ENCODE data around the gene ACAD11.

Gene ACAD11

GRCh38 chr3:132659365-132660051 lies at the start of gene ACAD11:
ACAD11 (minus strand) TSS chr3:132659809; CDS start chr3:132659751, 58 bp downstream.
- DNase-seq = peak; percentile 36

GRCh38 chr3:132703733-132704132 lies 44.1 kb upstream of the ACAD11 start:
- DNase-seq = no peak

- DNase-seq = no peak
Observed at GRCh38 chr3:132695422-132695821, 35.8 kb upstream of the ACAD11 start.

GRCh38 chr3:132694991-132695390 lies 35.4 kb upstream of the ACAD11 start:
- DNase-seq = no peak

- DNase-seq = no peak
Observed at GRCh38 chr3:132690040-132690439, 30.4 kb upstream of the ACAD11 start.

GRCh38 chr3:132682201-132682600 lies 22.6 kb upstream of the ACAD11 start:
- DNase-seq = no peak

GRCh38 chr3:132681421-132681820 lies 21.8 kb upstream of the ACAD11 start:
- DNase-seq = no peak

- no peak for DNase-seq
Observed at GRCh38 chr3:132679911-132680310, 20.3 kb upstream of the ACAD11 start.

- DNase-seq = no peak
Observed at GRCh38 chr3:132675408-132675807, 15.8 kb upstream of the ACAD11 start.

GRCh38 chr3:132669256-132669777 lies 9.7 kb upstream of the ACAD11 start:
- no peak for DNase-seq

- DNase-seq = no peak
Observed at GRCh38 chr3:132665230-132665745, 5.7 kb upstream of the ACAD11 start.

- no peak for DNase-seq
Observed at GRCh38 chr3:132662212-132662611, 2.6 kb upstream of the ACAD11 start.

GRCh38 chr3:132661101-132661500 lies 1.5 kb upstream of the ACAD11 start:
- DNase-seq = no peak

- DNase-seq = no peak
Observed at GRCh38 chr3:132660811-132661070, 1.1 kb upstream of the ACAD11 start.

- DNase-seq = peak; percentile 73
Observed at GRCh38 chr3:132660052-132660810, 622 bp upstream of the ACAD11 start, which contains the start of gene UBA5. UBA5 (plus strand) TSS chr3:132660329; CDS start chr3:132660538, 209 bp downstream.

GRCh38 chr3:132659000-132659364 lies 627 bp downstream of the ACAD11 start:
- no peak for DNase-seq

GRCh38 chr3:132657869-132658747 lies 1.5 kb downstream of the ACAD11 start:
- no peak for DNase-seq

GRCh38 chr3:132655471-132655870 lies 4.1 kb downstream of the ACAD11 start:
- no peak for DNase-seq

- no peak for DNase-seq
Observed at GRCh38 chr3:132654721-132655120, 4.9 kb downstream of the ACAD11 start.

GRCh38 chr3:132654190-132654589 lies 5.4 kb downstream of the ACAD11 start:
- no peak for DNase-seq

GRCh38 chr3:132652640-132653270 lies 6.9 kb downstream of the ACAD11 start:
- DNase-seq = no peak

- no peak for DNase-seq
Observed at GRCh38 chr3:132650153-132650552, 9.5 kb downstream of the ACAD11 start.

GRCh38 chr3:132645058-132645457 lies 14.6 kb downstream of the ACAD11 start:
- DNase-seq = no peak

All from CD4-positive, alpha-beta T cell treated with Interleukin-12 subunit alpha and Interleukin-12 subunit beta, for 1 hour (primary cell).